Muscle layer of colon (tissue), 2 donors: Measurements from ENCODE around the gene SELENOI.
"Not testable (repeated sequence)": the region's sequence is repeated elsewhere in the genome, so short reads cannot be mapped to it uniquely, and the experiment has no call there.

Experiments
- H3K27ac ChIP-seq: one replicate; pipeline ENCODE4 v1.7.0; 2013; ENCODE audit warnings: low read depth, mild to moderate bottlenecking, low read length, moderate library complexity
- H3K27me3 ChIP-seq, 2 donors: one replicate each; pipeline ENCODE4 v1.7.0; 2013; ENCODE audit warnings: low read length in 2 of 2, mild to moderate bottlenecking in 2 of 2; ENCODE audit not compliant: insufficient read depth in 2 of 2, control insufficient read depth in 1 of 2
- H3K36me3 ChIP-seq: one replicate; pipeline ENCODE4 v1.7.0; 2013; ENCODE audit warnings: mild to moderate bottlenecking, low read length; ENCODE audit not compliant: insufficient read depth
- H3K4me1 ChIP-seq: one replicate; pipeline ENCODE4 v1.7.0; 2013; ENCODE audit warnings: mild to moderate bottlenecking, low read length; ENCODE audit not compliant: insufficient read depth
- H3K4me3 ChIP-seq, 2 donors: one replicate each; pipeline ENCODE4 v1.7.0; 2013; ENCODE audit warnings: low read length in 2 of 2, low read depth in 1 of 2, mild to moderate bottlenecking in 1 of 2, moderate library complexity in 1 of 2
- H3K9ac ChIP-seq: one replicate; pipeline ENCODE4 v1.7.0; 2013; ENCODE audit warnings: low read length
- H3K9me3 ChIP-seq: one replicate; pipeline ENCODE4 v1.7.0; 2013; ENCODE audit warnings: mild to moderate bottlenecking, low read length
- donor health status: abdominal sarcoma.
- donor health status: Adenocarcinoma of cecum.

SELENOI gene

GRCh38 chr2:26345545-26346453 lies at the start of gene SELENOI:
Gene SELENOI, plus strand, starts transcription at chr2:26346143. Its CDS starts 90 bp downstream, at chr2:26346233.
- Histone ChIP-seq H3K27ac (peak within 1 kb of the TSS; percentile 66), H3K36me3 (no peaks in the 10 kb centered on the region), H3K27me3 (no peaks in the 10 kb centered on the region), H3K4me3 (peak within 1 kb of the TSS; percentile 89 to 94), H3K9me3 (no peaks in the 10 kb centered on the region), H3K9ac (peak within 1 kb of the TSS; percentile 95), H3K4me1 (peaks cover 17% of the 10 kb centered on the region)

GRCh38 chr2:26297061-26297460 lies 48.9 kb upstream of the SELENOI start:
- Histone ChIP-seq H3K27me3 (no peaks in the 10 kb centered on the region), H3K9me3 (no peaks in the 10 kb centered on the region), H3K36me3 (no peaks in the 10 kb centered on the region), H3K27ac (no peak overlapping the region), H3K9ac (no peak overlapping the region), H3K4me3 (no peak overlapping the region), H3K4me1 (peaks cover 17% of the 10 kb centered on the region)

- peak overlapping the region; percentile 85 for H3K9ac ChIP-seq
- peaks cover 17% of the 10 kb centered on the region for H3K4me1 ChIP-seq
- no peaks in the 10 kb centered on the region for H3K9me3 ChIP-seq
- no peaks in the 10 kb centered on the region for H3K27me3 ChIP-seq
- H3K36me3 ChIP-seq, result no peaks in the 10 kb centered on the region
- H3K27ac ChIP-seq, result peak overlapping the region; percentile 86
- peak overlapping the region; percentile 15 to 95 for H3K4me3 ChIP-seq
Measured at GRCh38 chr2:26298286-26298637, 47.7 kb upstream of the SELENOI start.

- Histone ChIP-seq H3K27ac (peak overlapping the region; percentile 86), H3K4me3 (peak overlapping the region; percentile 34 to 95)
Measured at GRCh38 chr2:26298638-26299393, 47.1 kb upstream of the SELENOI start.

GRCh38 chr2:26299471-26300101 lies 46.4 kb upstream of the SELENOI start:
- Histone ChIP-seq H3K27ac (peak overlapping the region; percentile 86), H3K9ac (peak overlapping the region; percentile 85), H3K4me1 (peaks cover 17% of the 10 kb centered on the region), H3K36me3 (no peaks in the 10 kb centered on the region), H3K27me3 (no peaks in the 10 kb centered on the region), H3K9me3 (no peaks in the 10 kb centered on the region), H3K4me3 (peak overlapping the region; percentile 34 to 95)

More at GRCh38 chr2:26298638-26299393, 47.1 kb upstream of the SELENOI start:
- no peaks in the 10 kb centered on the region for H3K36me3 ChIP-seq
- H3K4me1 ChIP-seq, result peaks cover 17% of the 10 kb centered on the region
- peak overlapping the region; percentile 85 for H3K9ac ChIP-seq
- H3K27me3 ChIP-seq, result no peaks in the 10 kb centered on the region
- H3K9me3 ChIP-seq, result no peaks in the 10 kb centered on the region

- Histone ChIP-seq H3K9ac (no peak overlapping the region), H3K9me3 (no peaks in the 10 kb centered on the region), H3K4me1 (peaks cover 17% of the 10 kb centered on the region), H3K4me3 (peak overlapping the region in 1 of 2 donors; percentile 95), H3K27ac (peak overlapping the region; percentile 86), H3K36me3 (no peaks in the 10 kb centered on the region), H3K27me3 (no peaks in the 10 kb centered on the region)
Measured at GRCh38 chr2:26300234-26300925, 45.6 kb upstream of the SELENOI start.

GRCh38 chr2:26302846-26303245 lies 43.1 kb upstream of the SELENOI start:
- Histone ChIP-seq H3K4me3 (no peak overlapping the region), H3K27me3 (no peaks in the 10 kb centered on the region), H3K27ac (no peak overlapping the region), H3K9ac (no peak overlapping the region), H3K4me1 (peaks cover 17% of the 10 kb centered on the region), H3K9me3 (no peaks in the 10 kb centered on the region), H3K36me3 (no peaks in the 10 kb centered on the region)

GRCh38 chr2:26305094-26305493 lies 40.8 kb upstream of the SELENOI start:
- not testable (repeated sequence) for H3K4me1 ChIP-seq, H3K9me3 ChIP-seq, H3K9ac ChIP-seq, H3K27me3 ChIP-seq, H3K4me3 ChIP-seq, H3K36me3 ChIP-seq, H3K27ac ChIP-seq

GRCh38 chr2:26305540-26305939 lies 40.4 kb upstream of the SELENOI start:
- Histone ChIP-seq H3K27me3 (no peaks in the 10 kb centered on the region), H3K9me3 (no peaks in the 10 kb centered on the region), H3K4me3 (no peak overlapping the region), H3K27ac (no peak overlapping the region), H3K9ac (no peak overlapping the region), H3K4me1 (peaks cover 6% of the 10 kb centered on the region), H3K36me3 (no peaks in the 10 kb centered on the region)

- Histone ChIP-seq H3K36me3 (no peaks in the 10 kb centered on the region), H3K4me1 (no peaks in the 10 kb centered on the region), H3K27me3 (no peaks in the 10 kb centered on the region), H3K4me3 (no peak overlapping the region), H3K9ac (no peak overlapping the region), H3K9me3 (no peaks in the 10 kb centered on the region), H3K27ac (no peak overlapping the region)
Measured at GRCh38 chr2:26309921-26310320, 36.0 kb upstream of the SELENOI start.

GRCh38 chr2:26312471-26312870 lies 33.5 kb upstream of the SELENOI start:
- H3K9me3 ChIP-seq, result no peaks in the 10 kb centered on the region
- H3K9ac ChIP-seq, result no peak overlapping the region
- no peak overlapping the region for H3K27ac ChIP-seq
- H3K4me1 ChIP-seq, result no peaks in the 10 kb centered on the region
- no peak overlapping the region for H3K4me3 ChIP-seq
- no peaks in the 10 kb centered on the region for H3K27me3 ChIP-seq
- H3K36me3 ChIP-seq, result no peaks in the 10 kb centered on the region
